Naive thymus-derived CD8-positive, alpha-beta T cell (primary cell): Measurements from ENCODE around the gene THRSP. TPM values are rescaled to one million over a fixed set of nuclear protein-coding genes. Genes with fewer than 3 reads are reported as not detected.
"Not testable (repeated sequence)": the region's sequence is repeated elsewhere in the genome, so short reads cannot be mapped to it uniquely, and the experiment has no call there.

Experiments
- ATAC-seq, 2 donors: fragments of 150-1000 bp; cut with Tn5 transposase in 1 of 2; sonication (Bioruptor Pico), chemical (Tn5 transposase) in 1 of 2; 1 replicate in 1 of 2; 2 replicates in 1 of 2; pipeline ENCODE4 v1.10.0; 2021; ENCODE audit warnings: mild to moderate bottlenecking in 2 of 2, moderate library complexity in 2 of 2
- POLR2A ChIA-PET: fragments of 350-600 bp; sonication (Branson Sonifier 250); formaldehyde crosslinking; loops from one replicate; lab custom pipeline; 2021; ENCODE audit warnings: antibody characterized with exemption; lab: Charles Lee
- DNase-seq, 10 donors: peaks; one replicate each; pipeline versions ENCODE4 v3.0.0 to v3.0.0-alpha.2; 2020 to 2022
- H3K27ac Mint-ChIP-seq, 10 donors: one replicate each; pipeline ENCODE4 v1.8.0; 2020 to 2022; ENCODE audit warnings: mild to moderate bottlenecking in 10 of 10, mixed read lengths in 10 of 10, moderate library complexity in 4 of 10, inconsistent platforms in 1 of 10
- H3K27me3 Mint-ChIP-seq, 5 donors: one replicate each; pipeline ENCODE4 v1.8.0; 2021 to 2022; ENCODE audit warnings: mixed read lengths in 5 of 5
- H3K36me3 Mint-ChIP-seq, 3 donors: one replicate each; pipeline ENCODE4 v1.8.0; 2020 to 2022; ENCODE audit warnings: mixed read lengths in 3 of 3, mild to moderate bottlenecking in 2 of 3, inconsistent platforms in 1 of 3
- H3K4me1 Mint-ChIP-seq, 4 donors: one replicate each; pipeline ENCODE4 v1.8.0; 2021 to 2022; ENCODE audit warnings: mixed read lengths in 4 of 4
- H3K4me3 Mint-ChIP-seq, 10 donors: one replicate each; pipeline ENCODE4 v1.8.0; 2020 to 2022; ENCODE audit warnings: mild to moderate bottlenecking in 10 of 10, mixed read lengths in 10 of 10, moderate library complexity in 6 of 10, inconsistent platforms in 1 of 10
- H3K9me3 Mint-ChIP-seq, 9 donors: one replicate each; pipeline ENCODE4 v1.8.0; 2020 to 2022; ENCODE audit warnings: mixed read lengths in 9 of 9, mild to moderate bottlenecking in 3 of 9, inconsistent platforms in 1 of 9, moderate library complexity in 1 of 9
- polyA plus RNA-seq, 3 donors: library from polyadenylated mRNA; unstranded; fragments of 300-500 nt; fragmentation: Illumina TruSeq; gene quantifications; one replicate each; pipeline ENCODE4 v1.2.3, GENCODE V29; 2021
- total RNA-seq, 8 experiments: library from RNA in 2 of 8; stranded (reverse) in 2 of 8; gene quantifications; one replicate each; pipeline ENCODE4 v1.2.3 and lab custom pipeline; 2021 to 2026

THRSP gene
- total and polyA plus RNA-seq, 5 experiments from 2014 or later: not detected

DNA sequence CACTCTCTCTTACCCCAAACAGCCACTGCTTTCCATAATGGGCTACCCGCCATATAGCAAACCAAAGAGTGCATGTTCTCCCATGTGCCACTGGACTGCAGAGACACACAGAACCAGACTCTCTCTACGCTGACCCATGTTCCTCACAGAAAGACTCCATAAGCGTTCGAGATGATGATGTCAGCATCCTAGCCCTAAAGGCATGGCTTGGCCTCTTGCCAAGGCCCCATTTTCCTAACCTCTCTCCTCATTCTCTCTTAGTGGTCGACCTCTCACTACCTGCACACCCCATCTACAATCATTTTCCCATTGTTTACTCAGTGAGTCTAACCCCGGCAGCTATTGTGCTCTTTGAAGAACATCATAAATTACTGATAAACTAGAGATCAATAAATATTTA lies 11.1 kb downstream of the THRSP start:
- H3K36me3 Mint-ChIP-seq: peaks cover 0 to 43% (median 4%) of the 10 kb centered on the region in 3 donors
- no peaks in the 10 kb centered on the region for H3K9me3 Mint-ChIP-seq
- POLR2A ChIA-PET: no interaction called here
- H3K4me3 Mint-ChIP-seq: peak overlapping the region in 5 of 10 donors; percentile 0 to 23 (median 4)
- H3K27ac Mint-ChIP-seq: peak overlapping the region in 8 of 10 donors; percentile 3 to 59 (median 36)
- ATAC-seq (no peak), DNase-seq (no peak)
- H3K27me3 Mint-ChIP-seq: no peaks in the 10 kb centered on the region
- H3K4me1 Mint-ChIP-seq: peaks cover 26 to 52% (median 45%) of the 10 kb centered on the region in 4 donors

DNA sequence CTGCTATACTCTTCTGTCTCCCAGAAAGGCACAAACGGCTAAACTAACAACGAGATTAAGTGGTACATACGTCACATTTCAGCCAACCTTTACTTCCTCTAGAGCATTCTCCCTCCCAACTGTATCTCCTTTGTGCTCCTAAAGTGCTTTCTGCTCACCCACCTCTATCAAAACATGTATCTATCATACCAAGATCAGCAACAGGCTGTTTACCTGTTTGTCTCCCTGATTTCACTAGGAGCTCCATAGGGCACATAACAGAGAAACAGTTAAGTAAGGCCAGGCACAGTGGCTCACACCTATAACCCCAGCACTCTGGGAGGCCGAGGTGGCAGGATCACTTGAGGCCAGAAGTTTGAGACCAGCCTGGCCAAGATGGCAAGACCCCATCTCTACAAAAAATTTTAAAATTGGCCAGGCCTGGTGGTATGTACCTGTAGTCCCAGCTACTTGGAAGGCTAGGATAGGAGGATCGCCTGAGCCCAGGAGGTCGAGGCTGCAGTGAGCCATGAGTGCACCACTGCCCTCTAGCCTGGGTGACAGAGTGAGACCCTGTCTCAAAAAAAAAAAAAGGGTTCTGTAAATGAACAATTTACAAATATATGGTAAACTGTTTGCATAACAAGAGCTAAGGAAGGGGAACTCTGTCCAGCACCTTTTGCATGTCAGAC lies 13.2 kb downstream of the THRSP start:
- Mint-ChIP-seq H3K4me3 (peak overlapping the region; percentile 1 to 95 (median 32)), H3K4me1 (peaks cover 33 to 73% (median 62%) of the 10 kb centered on the region in 4 donors), H3K36me3 (peaks cover 0 to 23% (median 0%) of the 10 kb centered on the region in 3 donors), H3K27ac (peak overlapping the region; percentile 4 to 94 (median 32)), H3K27me3 (no peaks in the 10 kb centered on the region), H3K9me3 (no peaks in the 10 kb centered on the region)
- POLR2A ChIA-PET: no interaction called here
- DNase-seq: no peak
- no peak for ATAC-seq

DNA sequence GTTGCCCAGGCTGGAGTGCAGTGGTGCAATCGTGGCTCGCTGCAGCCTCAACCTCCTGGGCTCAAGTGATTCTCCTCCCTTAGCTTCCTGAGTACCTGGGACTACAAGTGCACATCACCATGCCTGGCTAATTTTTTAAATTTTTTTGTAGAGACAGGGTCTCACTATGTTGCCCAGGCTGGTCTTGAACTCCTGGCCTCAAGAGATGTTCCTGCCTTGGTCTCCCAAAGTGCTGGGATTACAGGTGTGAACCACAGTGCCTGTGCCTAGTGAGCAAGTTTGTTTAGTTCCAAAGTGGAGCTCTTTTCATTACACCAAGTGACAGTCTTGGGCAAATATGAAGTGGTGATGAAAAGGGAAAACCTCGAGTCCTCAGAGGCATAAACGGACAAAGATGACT lies 13.9 kb downstream of the THRSP start:
- peak overlapping the region; percentile 71 to 97 (median 94) for H3K4me3 Mint-ChIP-seq
- POLR2A ChIA-PET: interaction anchor here (2.2 kb wide), 1 partner anchor 62 kb away, joined by 9 read pairs; the partner anchor contains the start of gene ALG8
- peak overlapping the region; percentile 25 to 97 (median 87) for H3K27ac Mint-ChIP-seq
- DNase-seq, H3K9me3 Mint-ChIP-seq, ATAC-seq, H3K27me3 Mint-ChIP-seq: not testable (repeated sequence)
- peaks cover 30 to 76% (median 67%) of the 10 kb centered on the region in 4 donors for H3K4me1 Mint-ChIP-seq
- peaks cover 0 to 18% (median 0%) of the 10 kb centered on the region in 3 donors for H3K36me3 Mint-ChIP-seq

DNA sequence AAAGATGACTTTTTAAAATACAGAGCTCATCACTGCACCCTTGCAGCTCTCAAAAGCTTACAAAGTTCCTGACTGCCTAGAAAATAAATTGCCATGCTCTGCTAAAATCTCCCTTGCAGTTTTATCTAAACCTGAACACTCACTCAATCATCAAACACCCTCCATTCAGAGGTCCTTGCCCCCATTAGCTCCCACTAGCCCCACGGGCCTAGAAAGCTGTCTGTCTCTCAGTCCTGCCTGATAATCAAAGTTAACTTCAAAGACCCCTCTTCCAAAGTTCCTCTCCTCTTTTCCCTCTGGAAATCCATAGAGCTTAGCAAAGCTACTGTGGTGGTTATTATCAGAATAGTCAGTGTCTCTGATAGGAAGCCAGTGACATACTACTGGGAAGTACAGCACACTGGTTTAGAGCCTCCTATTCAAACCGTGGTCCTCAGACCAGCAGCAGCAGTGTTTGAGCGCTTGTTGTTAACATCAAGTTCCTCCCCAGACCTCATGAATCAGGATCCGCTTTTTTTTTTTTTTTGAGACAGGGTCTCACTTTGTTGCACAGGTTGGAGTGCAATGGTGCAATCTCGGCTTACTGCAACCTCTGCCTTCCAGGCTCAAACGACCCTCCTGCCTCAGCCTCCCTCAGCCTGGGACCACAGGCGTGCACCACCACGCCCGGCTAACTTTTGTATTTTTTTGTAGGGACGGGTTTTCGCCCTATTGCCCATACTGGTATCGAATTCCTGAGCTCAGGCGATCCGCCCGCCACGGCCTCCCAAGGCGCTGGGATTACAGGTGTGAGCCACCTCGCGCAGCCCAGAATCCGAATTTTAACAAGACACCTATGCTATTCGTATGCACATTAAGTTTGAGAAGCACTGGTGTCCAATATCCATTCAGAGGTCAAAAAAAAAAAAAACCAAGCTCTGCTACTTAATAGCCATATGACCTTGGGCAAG lies 14.8 kb downstream of the THRSP start:
- Mint-ChIP-seq H3K36me3 (peaks cover 0 to 16% (median 0%) of the 10 kb centered on the region in 3 donors), H3K4me3 (peak overlapping the region; percentile 71 to 97 (median 94)), H3K27me3 (no peaks in the 10 kb centered on the region), H3K9me3 (no peaks in the 10 kb centered on the region), H3K27ac (peak overlapping the region; percentile 87 to 97 (median 96)), H3K4me1 (peaks cover 30 to 74% (median 64%) of the 10 kb centered on the region in 4 donors)
- DNase-seq (no peak), ATAC-seq (no peak)
- POLR2A ChIA-PET: interaction anchor here (0.6 to 2.2 kb wide), 7 partner anchors 24 to 408 kb away, joined by 3 to 9 read pairs (median 3); partner anchors contain the start of genes ALG8, INTS4 and RSF1

DNA sequence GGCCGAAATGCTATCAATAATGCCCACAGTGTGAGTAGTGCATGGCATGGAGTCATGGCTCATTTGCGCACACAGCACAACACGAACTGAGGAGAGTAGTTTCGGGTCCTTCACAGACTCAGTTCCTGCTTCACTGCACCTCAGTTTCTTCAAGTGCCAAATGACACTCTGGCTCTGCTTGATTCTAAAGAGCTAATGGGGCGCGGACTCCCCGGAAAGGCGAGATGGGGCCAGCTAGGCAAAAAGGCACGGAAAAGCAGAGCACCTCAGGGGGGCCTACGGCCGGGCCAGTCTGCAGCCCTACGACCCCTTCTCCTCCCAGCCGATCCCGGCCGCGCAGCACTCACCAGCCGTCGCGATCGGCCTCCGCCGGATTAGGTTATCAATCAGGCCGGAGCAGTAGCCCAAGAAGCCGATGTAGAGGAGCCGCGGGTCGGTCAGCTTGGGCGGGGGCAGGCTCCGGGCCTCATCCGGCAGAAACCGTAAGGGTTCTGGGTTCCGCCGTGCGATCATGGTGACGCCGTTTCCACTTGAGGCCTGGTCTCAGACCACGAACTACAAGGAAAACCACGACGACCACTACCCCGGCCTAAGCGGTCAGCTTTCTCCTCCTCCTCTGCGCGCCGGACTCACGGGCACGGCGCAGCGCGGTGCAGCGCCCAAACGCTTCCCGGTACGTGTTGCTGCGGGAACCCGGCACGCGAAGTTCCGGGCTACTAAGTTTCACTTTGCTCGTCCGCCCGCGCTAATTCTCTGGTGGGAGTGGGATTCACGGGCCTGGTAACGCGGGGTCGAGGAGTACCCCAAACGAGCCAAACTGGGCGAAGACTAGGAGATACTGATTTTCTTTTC lies 15.8 kb downstream of the THRSP start, which contains the start of gene NDUFC2:
NDUFC2 (minus strand) TSS at position 631 of the 852 bp plus-strand sequence; CDS start at position 513, 118 bp downstream.
- peak; percentile 29 to 76 (median 62) for DNase-seq
- POLR2A ChIA-PET: interaction anchor here (0.6 to 2.2 kb wide), 9 partner anchors 18 to 409 kb away, joined by 3 to 9 read pairs (median 3); partner anchors contain the start of genes ALG8, INTS4 and RSF1
- ATAC-seq: peak; percentile 77 to 87
- Mint-ChIP-seq H3K4me1 (peaks cover 30 to 69% (median 62%) of the 10 kb centered on the region in 4 donors), H3K9me3 (no peaks in the 10 kb centered on the region), H3K36me3 (peaks cover 0 to 11% (median 0%) of the 10 kb centered on the region in 3 donors), H3K27me3 (no peaks in the 10 kb centered on the region), H3K27ac (peak within 1 kb of the TSS; percentile 87 to 97 (median 96)), H3K4me3 (peak within 1 kb of the TSS; percentile 71 to 97 (median 94))

DNA sequence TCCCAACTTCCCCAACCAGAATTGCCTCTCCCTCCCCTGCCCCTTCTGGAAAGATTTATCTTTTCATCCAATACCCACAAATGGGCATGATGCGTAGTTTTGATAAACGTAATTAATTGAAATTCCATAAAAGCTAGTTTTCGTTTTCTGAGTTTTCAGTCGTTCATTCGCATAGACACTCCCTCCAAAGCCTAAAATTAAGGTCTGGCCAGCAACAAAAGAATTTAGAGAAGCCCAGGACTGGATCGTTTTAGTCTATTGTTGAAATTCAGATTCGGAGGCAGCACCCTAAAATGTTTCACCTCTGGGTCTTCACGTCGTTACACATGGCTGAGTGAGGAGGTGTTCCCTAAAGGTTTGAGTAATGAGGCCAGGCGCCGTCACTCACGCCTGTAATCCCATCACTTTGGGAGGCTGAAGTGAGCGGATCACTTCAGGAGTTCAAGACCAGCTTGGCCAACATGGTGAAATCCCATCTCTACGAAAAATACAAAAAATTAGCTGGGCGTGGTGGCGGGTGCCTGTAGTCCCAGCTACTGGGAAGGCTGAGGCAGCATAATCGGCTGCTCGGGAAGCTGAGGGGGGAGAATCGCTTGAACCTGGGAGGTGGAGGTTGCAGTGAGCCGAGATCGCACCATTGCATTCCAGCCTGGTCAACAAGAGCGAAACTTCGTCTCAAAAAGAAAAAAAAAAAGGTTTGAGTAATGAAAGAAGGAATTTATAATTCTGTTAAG lies 16.6 kb downstream of the THRSP start:
- Mint-ChIP-seq H3K27me3 (no peaks in the 10 kb centered on the region), H3K36me3 (peaks cover 0 to 7% (median 0%) of the 10 kb centered on the region in 3 donors), H3K27ac (peak overlapping the region; percentile 87 to 97 (median 96)), H3K9me3 (no peaks in the 10 kb centered on the region), H3K4me3 (peak overlapping the region; percentile 71 to 97 (median 94)), H3K4me1 (peaks cover 26 to 64% (median 56%) of the 10 kb centered on the region in 4 donors)
- POLR2A ChIA-PET: interaction anchor here (1.0 to 1.7 kb wide), 6 partner anchors 19 to 338 kb away, joined by 3 to 8 read pairs (median 4); partner anchors contain the start of genes INTS4 and RSF1
- no peak for ATAC-seq
- no peak for DNase-seq

DNA sequence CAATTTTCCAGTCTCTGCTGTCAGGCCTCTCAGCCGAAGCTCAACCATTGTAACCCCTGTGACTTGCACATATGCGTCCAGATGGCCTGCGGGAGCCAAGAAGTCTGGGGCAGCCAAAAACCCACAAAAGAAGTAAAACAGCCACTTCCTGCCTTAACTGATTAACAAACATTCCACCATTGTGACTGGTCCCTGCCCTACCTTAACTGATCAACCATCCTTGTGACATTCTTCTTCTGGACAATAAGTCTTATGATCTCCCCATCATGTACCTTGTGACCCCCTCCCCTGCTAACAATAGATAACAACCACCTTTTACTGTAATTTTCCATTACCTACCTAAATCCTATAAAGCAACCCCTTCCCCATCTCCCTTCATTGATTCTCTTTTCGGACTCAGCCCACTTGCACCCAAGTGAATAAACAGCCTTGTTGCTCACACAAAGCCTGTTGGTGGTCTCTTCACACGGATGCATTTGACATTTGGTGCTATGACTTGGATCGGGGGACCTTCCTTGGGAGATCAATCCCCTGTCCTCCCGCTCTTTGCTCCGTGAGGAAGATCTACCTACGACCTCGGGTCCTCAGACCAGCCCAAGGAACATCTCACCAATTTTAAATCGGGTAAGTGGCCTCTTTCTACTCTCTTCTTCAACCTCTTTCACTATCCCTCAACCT lies 17.3 kb downstream of the THRSP start:
- H3K27me3 Mint-ChIP-seq: no peaks in the 10 kb centered on the region
- peak overlapping the region; percentile 71 to 97 (median 94) for H3K4me3 Mint-ChIP-seq
- H3K9me3 Mint-ChIP-seq: no peaks in the 10 kb centered on the region
- H3K4me1 Mint-ChIP-seq: peaks cover 24 to 58% (median 50%) of the 10 kb centered on the region in 4 donors
- POLR2A ChIA-PET: no interaction called here
- peaks cover 0 to 4% (median 0%) of the 10 kb centered on the region in 3 donors for H3K36me3 Mint-ChIP-seq
- H3K27ac Mint-ChIP-seq: peak overlapping the region; percentile 65 to 97 (median 86)
- ATAC-seq (no peak), DNase-seq (no peak)

DNA sequence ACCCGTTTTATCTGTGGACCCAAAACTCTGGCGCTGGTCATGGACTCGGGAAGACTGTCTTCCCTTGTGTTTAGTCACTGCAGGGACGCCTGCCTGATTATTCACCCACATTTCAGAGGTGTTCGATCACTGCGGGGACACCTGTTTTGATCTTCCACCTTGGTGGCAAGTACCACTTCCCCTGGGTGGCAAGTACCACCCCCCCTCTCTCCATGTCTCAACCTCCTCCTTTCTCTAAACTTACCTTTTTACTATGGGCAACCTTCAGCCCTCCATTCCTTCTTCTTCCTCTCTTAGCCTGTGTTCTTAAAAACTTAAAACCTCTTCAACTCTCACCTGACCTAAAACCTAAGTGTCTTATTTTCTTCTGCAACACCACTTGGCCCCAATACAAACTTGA lies 17.9 kb downstream of the THRSP start:
- no peaks in the 10 kb centered on the region for H3K27me3 Mint-ChIP-seq
- ATAC-seq (peak; percentile 21 to 54), DNase-seq (peak in 6 of 10 donors; percentile 7 to 49 (median 28))
- H3K4me3 Mint-ChIP-seq: peak overlapping the region; percentile 57 to 97 (median 94)
- peaks cover 0 to 2% (median 0%) of the 10 kb centered on the region in 3 donors for H3K36me3 Mint-ChIP-seq
- H3K4me1 Mint-ChIP-seq: peaks cover 23 to 52% (median 44%) of the 10 kb centered on the region in 4 donors
- POLR2A ChIA-PET: no interaction called here
- no peaks in the 10 kb centered on the region for H3K9me3 Mint-ChIP-seq
- peak overlapping the region; percentile 26 to 97 (median 86) for H3K27ac Mint-ChIP-seq

DNA sequence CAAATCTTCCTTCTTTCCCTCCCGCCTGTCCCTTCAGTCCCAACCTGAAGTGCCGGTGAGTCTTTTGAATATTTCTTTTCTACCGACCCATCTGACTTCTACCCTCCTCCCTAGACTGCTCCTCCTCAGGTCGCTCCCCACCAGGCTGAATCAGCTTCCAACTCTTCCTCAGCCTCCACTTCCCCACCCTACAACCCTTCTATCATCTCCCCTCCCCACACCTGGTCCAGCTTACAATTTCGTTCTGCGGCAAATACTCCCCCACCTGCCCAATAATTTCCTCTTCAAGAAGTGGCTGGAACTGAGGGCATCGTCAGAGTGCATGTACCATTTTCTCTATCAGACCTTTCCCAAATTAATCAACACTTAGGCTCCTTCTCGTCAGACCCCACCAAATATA lies 18.5 kb downstream of the THRSP start:
- Mint-ChIP-seq H3K9me3 (no peaks in the 10 kb centered on the region), H3K36me3 (no peaks in the 10 kb centered on the region), H3K27me3 (no peaks in the 10 kb centered on the region), H3K27ac (peak overlapping the region in 7 of 10 donors; percentile 13 to 88 (median 81)), H3K4me3 (peak overlapping the region in 7 of 10 donors; percentile 6 to 95 (median 84)), H3K4me1 (peaks cover 20 to 47% (median 39%) of the 10 kb centered on the region in 4 donors)
- DNase-seq (no peak), ATAC-seq (no peak)
- POLR2A ChIA-PET: no interaction called here

DNA sequence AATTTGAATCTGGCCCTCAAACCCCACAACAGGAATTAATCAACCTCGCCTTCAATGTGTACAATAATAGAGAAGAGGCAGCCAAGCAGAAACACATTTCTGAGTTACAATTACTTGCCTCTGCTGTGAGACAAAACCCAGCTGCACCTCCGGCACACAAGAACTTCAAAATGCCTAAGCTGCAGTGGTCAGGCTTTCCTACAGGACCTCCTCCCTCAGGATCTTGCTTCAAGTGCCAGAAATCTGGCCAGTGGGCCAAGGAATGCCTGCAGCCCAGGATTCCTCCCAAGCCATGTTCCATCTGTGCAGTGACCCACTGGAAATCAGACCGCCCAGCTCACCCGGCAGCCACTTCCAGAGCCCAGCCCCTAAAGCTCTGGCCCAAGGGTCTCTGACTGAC lies 19.4 kb downstream of the THRSP start:
- DNase-seq (no peak), ATAC-seq (no peak)
- Mint-ChIP-seq H3K4me3 (no peak overlapping the region), H3K36me3 (no peaks in the 10 kb centered on the region), H3K27ac (peak overlapping the region in 1 of 10 donors; percentile 12), H3K27me3 (no peaks in the 10 kb centered on the region), H3K9me3 (no peaks in the 10 kb centered on the region), H3K4me1 (peaks cover 15 to 40% (median 33%) of the 10 kb centered on the region in 4 donors)
- POLR2A ChIA-PET: no interaction called here
